Epithelial cell of proximal tubule (primary cell): ENCODE results near the gene RNPEPL1. TPM values are rescaled to one million over a fixed set of nuclear protein-coding genes. Genes with fewer than 3 reads are reported as not detected.
A peak's percentile ranks its signal among the peaks of the same experiment; 100 is the strongest.
"Not testable (repeated sequence)": the region's sequence is repeated elsewhere in the genome, so short reads cannot be mapped to it uniquely, and the experiment has no call there.

ENCODE experiments used
- DNase-seq: peaks from one replicate; pipeline ENCODE4 v3.0.0-alpha.2; 2011; ENCODE audit warnings: low read depth
- H3K4me3 ChIP-seq: 2 replicates; pipeline ENCODE4 v1.5.1; 2011; ENCODE audit warnings: low read depth, mild to moderate bottlenecking, low read length
- total RNA-seq: library from RNA; depleted of rRNA; stranded (reverse); fragments of >200 nt; gene quantifications from 2 replicates; pipeline ENCODE4 v1.2.3, GENCODE V29; 2015
- TF ChIP-seq, protein P1 (sequence below): conservative IDR thresholded peaks from 2 replicates; pipeline ENCODE4 v1.5.1; 2012; ENCODE audit warnings: low read depth, mild to moderate bottlenecking, low read length

The RNPEPL1 gene
- 31.2 and 53.4 TPM in 2 replicates for total RNA-seq

GRCh38 chr2:240567872-240568677, at the start of gene RNPEPL1:
Gene RNPEPL1, plus strand, starts transcription at chr2:240568484. Its CDS starts 103 bp downstream, at chr2:240568587.
- TF ChIP-seq, protein P1, sequence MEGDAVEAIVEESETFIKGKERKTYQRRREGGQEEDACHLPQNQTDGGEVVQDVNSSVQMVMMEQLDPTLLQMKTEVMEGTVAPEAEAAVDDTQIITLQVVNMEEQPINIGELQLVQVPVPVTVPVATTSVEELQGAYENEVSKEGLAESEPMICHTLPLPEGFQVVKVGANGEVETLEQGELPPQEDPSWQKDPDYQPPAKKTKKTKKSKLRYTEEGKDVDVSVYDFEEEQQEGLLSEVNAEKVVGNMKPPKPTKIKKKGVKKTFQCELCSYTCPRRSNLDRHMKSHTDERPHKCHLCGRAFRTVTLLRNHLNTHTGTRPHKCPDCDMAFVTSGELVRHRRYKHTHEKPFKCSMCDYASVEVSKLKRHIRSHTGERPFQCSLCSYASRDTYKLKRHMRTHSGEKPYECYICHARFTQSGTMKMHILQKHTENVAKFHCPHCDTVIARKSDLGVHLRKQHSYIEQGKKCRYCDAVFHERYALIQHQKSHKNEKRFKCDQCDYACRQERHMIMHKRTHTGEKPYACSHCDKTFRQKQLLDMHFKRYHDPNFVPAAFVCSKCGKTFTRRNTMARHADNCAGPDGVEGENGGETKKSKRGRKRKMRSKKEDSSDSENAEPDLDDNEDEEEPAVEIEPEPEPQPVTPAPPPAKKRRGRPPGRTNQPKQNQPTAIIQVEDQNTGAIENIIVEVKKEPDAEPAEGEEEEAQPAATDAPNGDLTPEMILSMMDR: no peak
- DNase-seq: no peak

GRCh38 chr2:240518981-240519380, 49.3 kb upstream of the RNPEPL1 start:
- no peak for DNase-seq

More at GRCh38 chr2:240567872-240568677, at the start of gene RNPEPL1:
- H3K4me3 ChIP-seq: peak within 1 kb of the TSS; percentile 70

DNA sequence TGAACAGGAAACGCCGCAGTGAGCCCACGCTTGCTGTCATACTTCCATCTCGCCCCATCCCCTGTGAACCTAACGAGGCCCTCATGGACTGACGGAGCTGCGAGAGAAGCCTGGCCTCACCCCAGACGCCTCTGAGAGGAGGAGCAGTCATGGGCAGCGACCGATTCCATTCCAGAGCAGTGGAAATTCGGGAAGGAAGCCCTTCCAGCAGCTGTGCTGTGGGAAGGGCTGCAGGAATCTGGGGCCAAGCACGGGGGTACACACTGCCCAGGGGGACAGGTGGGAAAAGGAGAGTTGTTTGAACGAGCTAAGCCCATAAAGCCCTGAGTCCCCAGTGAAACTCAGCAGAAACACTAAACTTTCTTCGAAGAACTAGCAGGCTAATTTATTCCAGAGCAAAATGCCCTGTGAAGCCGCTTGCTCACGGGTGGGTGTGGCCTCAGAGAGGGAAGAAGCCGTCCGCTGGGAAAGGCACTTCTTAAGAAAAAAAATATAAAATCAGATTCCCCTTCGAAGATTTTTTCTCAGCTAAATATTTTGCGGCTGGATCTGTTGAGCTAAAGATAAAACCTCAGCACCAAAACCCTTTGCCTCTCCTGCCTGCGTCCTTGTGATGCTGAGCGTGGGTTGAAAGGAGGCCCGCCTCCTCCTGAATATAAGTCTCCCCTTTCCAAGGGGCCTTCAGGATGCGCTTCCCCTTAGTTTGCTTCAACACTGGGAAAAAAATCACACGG, 48.7 kb upstream of the RNPEPL1 start:
- H3K4me3 ChIP-seq: no peak overlapping the region
- no peak for DNase-seq
- TF ChIP-seq, protein P1: no peak

More at GRCh38 chr2:240518981-240519380, 49.3 kb upstream of the RNPEPL1 start:
- H3K4me3 ChIP-seq: no peak overlapping the region
- TF ChIP-seq, protein P1: no peak

GRCh38 chr2:240520130-240520973, 47.9 kb upstream of the RNPEPL1 start:
- DNase-seq: no peak
- no peak overlapping the region for H3K4me3 ChIP-seq
- TF ChIP-seq, protein P1: no peak

DNA sequence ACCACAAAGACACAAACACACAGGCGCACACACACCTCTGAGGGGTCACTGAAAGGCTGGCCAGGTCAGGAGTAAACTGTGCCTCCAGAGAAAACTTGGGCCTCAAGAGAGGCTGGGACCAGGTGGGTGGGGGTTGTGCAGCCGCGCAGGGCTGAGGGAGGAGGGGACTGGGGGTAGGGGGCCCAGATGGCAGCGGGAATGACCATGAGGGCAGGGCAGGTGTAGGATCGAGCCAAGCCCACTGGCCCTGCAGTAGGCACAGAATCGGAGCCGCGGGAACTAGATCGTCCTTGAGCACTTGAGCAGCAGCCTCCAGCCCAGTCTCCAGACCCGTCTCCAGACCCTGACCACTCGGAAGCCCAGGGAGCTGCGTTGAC, 47.3 kb upstream of the RNPEPL1 start:
- TF ChIP-seq, protein P1: no peak

GRCh38 chr2:240521885-240522284, 46.4 kb upstream of the RNPEPL1 start:
- DNase-seq, H3K4me3 ChIP-seq: not testable (repeated sequence)

More for the DNA sequence above, 47.3 kb upstream of the RNPEPL1 start:
- no peak overlapping the region for H3K4me3 ChIP-seq
- no peak for DNase-seq

GRCh38 chr2:240522406-240522805, 45.9 kb upstream of the RNPEPL1 start:
- H3K4me3 ChIP-seq: no peak overlapping the region
- DNase-seq: no peak
- TF ChIP-seq, protein P1: no peak
